Keratinocyte (primary cell): Measurements from ENCODE around the gene NOL12. TPM values are rescaled to one million over a fixed set of nuclear protein-coding genes. Genes with fewer than 3 reads are reported as not detected.

Experiments used
- DNase-seq: peaks from one replicate; pipeline ENCODE4 v3.0.0-alpha.2; 2011; ENCODE audit warnings: low read depth, missing footprints, low spot score
- FAIRE-seq: peaks from 2 replicates; lab custom pipeline; 2011; peaks lifted over from hg19 to GRCh38; lab: Jason Lieb, UNC
- H2AFZ ChIP-seq: 2 replicates; pipeline ENCODE4 v1.6.0; 2012; ENCODE audit warnings: low read length, control low read depth, inconsistent platforms; ENCODE audit not compliant: control insufficient read depth
- H3K27ac ChIP-seq: 2 replicates; pipeline ENCODE4 v1.5.1; 2011; ENCODE audit warnings: low read length; ENCODE audit not compliant: control insufficient read depth, insufficient read depth
- H3K27me3 ChIP-seq: 3 replicates; pipeline ENCODE4 v1.6.0; 2011; ENCODE audit warnings: low read length; ENCODE audit not compliant: control insufficient read depth, insufficient read depth; ENCODE audit errors: extremely low read depth
- H3K36me3 ChIP-seq, 2 experiments: 2 replicates in 1 of 2; 3 replicates in 1 of 2; pipeline ENCODE4 v1.5.1; 2011; ENCODE audit warnings: low read length in 2 of 2, mild to moderate bottlenecking in 1 of 2; ENCODE audit not compliant: control insufficient read depth in 2 of 2, insufficient read depth in 2 of 2; ENCODE audit errors: extremely low read depth in 1 of 2
- H3K4me1 ChIP-seq: 3 replicates; pipeline ENCODE4 v1.5.1; 2011; ENCODE audit warnings: low read length; ENCODE audit not compliant: control insufficient read depth, insufficient read depth; ENCODE audit errors: extremely low read depth
- H3K4me2 ChIP-seq: 3 replicates; pipeline ENCODE4 v1.6.0; 2011; ENCODE audit warnings: low read depth, low read length; ENCODE audit not compliant: control insufficient read depth, insufficient read depth; ENCODE audit errors: extremely low read depth
- H3K4me3 ChIP-seq, 3 experiments: fragments of 200-600 bp in 1 of 3; sonication (generic) in 1 of 3; 2 replicates in 2 of 3; 3 replicates in 1 of 3; pipeline ENCODE4 v1.5.1; 2011 to 2016; ENCODE audit warnings: low read length in 3 of 3, mild to moderate bottlenecking in 3 of 3, control low read depth in 2 of 3, inconsistent platforms in 1 of 3, low read depth in 1 of 3, mixed read lengths in 1 of 3, mixed run types in 1 of 3, moderate library complexity in 1 of 3; ENCODE audit not compliant: control insufficient read depth in 2 of 3, insufficient read depth in 2 of 3; ENCODE audit errors: extremely low read depth in 1 of 3
- H3K79me2 ChIP-seq: 2 replicates; pipeline ENCODE4 v1.6.0; 2012; ENCODE audit warnings: low read length; ENCODE audit not compliant: control insufficient read depth, insufficient read depth
- H3K9ac ChIP-seq: 3 replicates; pipeline ENCODE4 v1.6.0; 2011; ENCODE audit warnings: low read length; ENCODE audit not compliant: control insufficient read depth, insufficient read depth; ENCODE audit errors: extremely low read depth
- H3K9me1 ChIP-seq: 3 replicates; pipeline ENCODE4 v1.6.0; 2011; ENCODE audit warnings: low read length; ENCODE audit not compliant: control insufficient read depth, insufficient read depth; ENCODE audit errors: extremely low read depth
- H3K9me3 ChIP-seq: 2 replicates; pipeline ENCODE4 v1.5.1; 2012; ENCODE audit warnings: low read depth, low read length; ENCODE audit not compliant: control insufficient read depth
- H4K20me1 ChIP-seq: 3 replicates; pipeline ENCODE4 v1.6.0; 2011; ENCODE audit warnings: low read length; ENCODE audit not compliant: control insufficient read depth, insufficient read depth; ENCODE audit errors: extremely low read depth
- CTCF ChIP-seq, 3 experiments: IDR thresholded peaks in 1 of 3; conservative IDR thresholded peaks in 1 of 3; optimal IDR thresholded peaks in 1 of 3; 2 replicates in 2 of 3; 3 replicates in 1 of 3; pipeline versions ENCODE3 to v1.5.1; 2011; ENCODE audit warnings: low read length in 3 of 3, mild to moderate bottlenecking in 3 of 3, moderate library complexity in 2 of 3, control low read depth in 1 of 3, inconsistent platforms in 1 of 3; ENCODE audit not compliant: insufficient read depth in 2 of 3; ENCODE audit errors: extremely low read depth in 1 of 3
- EZH2 ChIP-seq: IDR thresholded peaks from one replicate; pipeline ENCODE4 v1.6.1; 2012; ENCODE audit warnings: inconsistent platforms, mild to moderate bottlenecking, low read length, moderate library complexity
- dilution Hi-C: fragments of 300-500 bp; cut with MboI; formaldehyde crosslinking; loops from one replicate; pipeline ENCODE4 v1.7.0; 2020; ENCODE audit warnings: low sequenced_read_pairs; ENCODE audit not compliant: extremely low pct_ligation_motif_present
- polyA plus RNA-seq, 5 experiments: library from polyadenylated mRNA; depleted of rRNA in 3 of 5; stranded (reverse) in 3 of 5; stranded (forward) in 1 of 5; unstranded in 1 of 5; fragments of >200 nt; gene quantifications; 1 replicate in 1 of 5; 2 replicates in 3 of 5; 3 replicates in 1 of 5; pipeline versions ENCODE4 v1.2.1 to v1.2.3, GENCODE V29; 2011 to 2012; ENCODE audit warnings: missing spikeins in 2 of 5, low read depth in 1 of 5, low replicate concordance in 1 of 5

Gene NOL12
- polyA plus RNA-seq, 1 donor (not counting 4 experiments of a cell fraction or from before 2014, with no cell fraction given), result 23.8 TPM

- TF ChIP-seq EZH2 (no peak), CTCF (optimal IDR thresholded peaks at IDR 0.05 in 1 of 3, IDR thresholded peaks at IDR 0.05 in 1 of 3, conservative IDR thresholded peaks at IDR 0.05 in 1 of 3; ENCODE audit: extremely low read depth in 1 of 3, insufficient read depth in 2 of 3, low read length in 3 of 3) (peak in 2 of 3 experiments; percentile 5 to 21)
- Histone ChIP-seq H4K20me1 (peaks cover 4% of the 10 kb centered on the region), H3K79me2 (peaks cover 17% of the 10 kb centered on the region), H3K27me3 (no peaks in the 10 kb centered on the region), H3K9ac (peak overlapping the region; percentile 63), H3K36me3 (peaks cover 15 to 22% of the 10 kb centered on the region in 2 experiments), H3K9me1 (no peaks in the 10 kb centered on the region), H2AFZ (no peak overlapping the region), H3K4me3 (peak overlapping the region in 2 of 3 experiments; percentile 82 to 87), H3K9me3 (no peaks in the 10 kb centered on the region), H3K27ac (peak overlapping the region; percentile 4), H3K4me1 (peaks cover 37% of the 10 kb centered on the region), H3K4me2 (peak overlapping the region; percentile 81)
- no peak for DNase-seq
- FAIRE-seq, result peak; percentile 59
- dilution Hi-C loops, result no loop called here
Observed at GRCh38 chr22:37638391-37639069, 47.6 kb upstream of the NOL12 start.

GRCh38 chr22:37639070-37639760 is 46.9 kb upstream of the NOL12 start, which contains the start of gene SH3BP1:
Gene SH3BP1, plus strand, starts transcription at chr22:37639669. Its CDS starts 119 bp downstream, at chr22:37639788.
- Histone ChIP-seq H3K4me2 (peak within 1 kb of the TSS; percentile 90), H3K9ac (peak within 1 kb of the TSS; percentile 63), H3K9me3 (no peaks in the 10 kb centered on the region), H3K4me3 (peak within 1 kb of the TSS; percentile 82 to 87 (median 84)), H3K27me3 (no peaks in the 10 kb centered on the region), H3K79me2 (peaks cover 20% of the 10 kb centered on the region), H3K4me1 (peaks cover 34% of the 10 kb centered on the region), H3K27ac (peak within 1 kb of the TSS; percentile 67), H2AFZ (no peak within 1 kb of the TSS), H3K9me1 (no peaks in the 10 kb centered on the region), H4K20me1 (peaks cover 4% of the 10 kb centered on the region), H3K36me3 (peaks cover 19 to 27% of the 10 kb centered on the region in 2 experiments)
- DNase-seq (no peak), FAIRE-seq (no peak)
- TF ChIP-seq EZH2, result no peak
- no peak for TF ChIP-seq CTCF (optimal IDR thresholded peaks at IDR 0.05 in 1 of 3, IDR thresholded peaks at IDR 0.05 in 1 of 3, conservative IDR thresholded peaks at IDR 0.05 in 1 of 3; ENCODE audit: extremely low read depth in 1 of 3, insufficient read depth in 2 of 3, low read length in 3 of 3)
- dilution Hi-C loops, result no loop called here
